ENCODE data around the gene MAP1LC3B.

- no peak for TF ChIP-seq NR3C1 (IDR thresholded peaks at IDR 0.05)
- no peak for TF ChIP-seq CTCF (IDR thresholded peaks at IDR 0.05)
These were observed 45.9 kb downstream of the MAP1LC3B start for GRCh38 chr16:87437911-87438610.

All from A549 (cell line).